K562 (cell line): ENCODE results near the gene PPTC7. TPM values are rescaled to one million over a fixed set of nuclear protein-coding genes. Genes with fewer than 3 reads are reported as not detected.

ENCODE experiments used
- CHD1 ChIP-seq: fragments of 200-600 bp; sonication (generic); IDR thresholded peaks from one replicate; pipeline ENCODE4 v1.6.1; 2012; ENCODE audit warnings: mild to moderate bottlenecking, moderate library complexity, low read length, inconsistent platforms
- HOXB6 ChIP-seq: fragments of 250-450 bp; sonication (Bioruptor Pico); IDR thresholded peaks from 2 replicates; pipeline ENCODE4 v1.5.1; 2022; ENCODE audit warnings: mild to moderate bottlenecking, borderline replicate concordance
- LEF1 ChIP-seq: fragments of 450-650 bp; IDR thresholded peaks from 2 replicates; pipeline ENCODE4 v1.6.1; 2016; ENCODE audit warnings: mild to moderate bottlenecking
- MYNN ChIP-seq, 2 experiments: sonication (generic); formaldehyde crosslinking in 1 of 2; IDR thresholded peaks; 2 replicates each; pipeline versions ENCODE4 v1.5.0 to v1.6.1; 2016 to 2020; ENCODE audit warnings: antibody characterized with exemption in 1 of 2, missing genetic modification reagents in 1 of 2
- NFIC ChIP-seq: fragments of 450-650 bp; IDR thresholded peaks from 2 replicates; pipeline ENCODE4 v1.6.1; 2017; ENCODE audit warnings: mild to moderate bottlenecking, inconsistent platforms
- RAD21 ChIP-seq, 2 experiments: fragments of 250-450 bp in 1 of 2; fragments of 450-650 bp in 1 of 2; sonication (Bioruptor Pico) in 1 of 2; formaldehyde crosslinking in 1 of 2; IDR thresholded peaks in 1 of 2; conservative IDR thresholded peaks in 1 of 2; 2 replicates each; pipeline versions ENCODE4 v1.4.0 to v1.8.0; 2020 to 2022; ENCODE audit warnings: mild to moderate bottlenecking in 2 of 2, moderate library complexity in 1 of 2
- SIX5 ChIP-seq, 2 experiments: IDR thresholded peaks; 2 replicates each; pipeline ENCODE4 v1.6.1; 2011; ENCODE audit warnings: low read length in 2 of 2, borderline replicate concordance in 1 of 2, low read depth in 1 of 2, mild to moderate bottlenecking in 1 of 2, moderate library complexity in 1 of 2; ENCODE audit not compliant: insufficient read depth in 1 of 2
- SMARCC2 ChIP-seq: fragments of 450-650 bp; IDR thresholded peaks from 2 replicates; pipeline ENCODE4 v1.6.1; 2017; ENCODE audit warnings: antibody characterized with exemption, moderate library complexity, mild to moderate bottlenecking, low read depth
- SMC3 ChIP-seq: conservative IDR thresholded peaks from 2 replicates; pipeline ENCODE4 v1.6.1; 2011; ENCODE audit warnings: low read depth, low read length, improper control_type of control experiment; ENCODE audit not compliant: insufficient read depth
- ZNF124 ChIP-seq: sonication (generic); formaldehyde crosslinking; IDR thresholded peaks from 2 replicates; pipeline ENCODE4 v1.8.1; 2022; ENCODE audit warnings: missing genetic modification reagents
- ZNF263 ChIP-seq: sonication (generic); formaldehyde crosslinking; IDR thresholded peaks from 2 replicates; pipeline ENCODE4 v1.8.0; 2022; ENCODE audit warnings: mild to moderate bottlenecking, missing genetic modification reagents, borderline replicate concordance
- polyA plus RNA-seq, 8 experiments: library from polyadenylated mRNA; depleted of rRNA in 4 of 8; stranded (reverse) in 5 of 8; unstranded in 3 of 8; fragments of >200 nt; fragmentation: Nextera tagmentation in 2 of 8; fragmentation: Illumina TruSeq in 1 of 8; extraction: Ambion mirVana in 2 of 8; extraction: Trizol in 1 of 8; gene quantifications; 2 replicates each; pipeline versions ENCODE4 v1.2.1 to v1.2.3, GENCODE V29; 2011 to 2014; ENCODE audit warnings: inconsistent platforms in 1 of 8, missing spikeins in 1 of 8
- total RNA-seq, 7 experiments: library from RNA; depleted of rRNA in 6 of 7; stranded (reverse); fragments of >200 nt in 6 of 7; fragmentation: Illumina TruSeq in 2 of 7; extraction: Trizol in 2 of 7; gene quantifications; 2 replicates each; pipeline versions ENCODE4 v1.2.1 to v1.2.3, GENCODE V29; 2011 to 2021; ENCODE audit warnings: low replicate concordance in 1 of 7
- TF ChIP-seq, protein P1 (sequence below): sonication (generic); formaldehyde crosslinking; IDR thresholded peaks from 2 replicates; pipeline ENCODE4 v1.8.0; 2022; ENCODE audit warnings: mild to moderate bottlenecking, missing genetic modification reagents, borderline replicate concordance
- TF ChIP-seq, protein P2 (sequence below): sonication (generic); formaldehyde crosslinking; IDR thresholded peaks from 2 replicates; pipeline ENCODE4 v1.8.1; 2023; ENCODE audit warnings: mild to moderate bottlenecking, missing genetic modification reagents
- TF ChIP-seq, protein P3 (sequence below): fragments of 450-650 bp; IDR thresholded peaks from 2 replicates; pipeline ENCODE4 v1.6.1; 2017; ENCODE audit warnings: antibody characterized with exemption
- TF ChIP-seq, protein P4 (sequence below): IDR thresholded peaks from 2 replicates; pipeline ENCODE4 v1.6.1; 2016; ENCODE audit warnings: missing genetic modification characterization, missing compliant biosample characterization
- TF ChIP-seq, protein P5 (sequence below): fragments of 450-650 bp; formaldehyde crosslinking; IDR thresholded peaks from 2 replicates; pipeline ENCODE4 v1.4.0; 2020; ENCODE audit warnings: mild to moderate bottlenecking, mixed read lengths

PPTC7 gene
- total and polyA plus RNA-seq, 9 of the 15 experiments (the other 6 are each of a cell fraction or from before 2014, with no cell fraction given), result 2.6 to 23.1 (median 11.9) TPM

DNA sequence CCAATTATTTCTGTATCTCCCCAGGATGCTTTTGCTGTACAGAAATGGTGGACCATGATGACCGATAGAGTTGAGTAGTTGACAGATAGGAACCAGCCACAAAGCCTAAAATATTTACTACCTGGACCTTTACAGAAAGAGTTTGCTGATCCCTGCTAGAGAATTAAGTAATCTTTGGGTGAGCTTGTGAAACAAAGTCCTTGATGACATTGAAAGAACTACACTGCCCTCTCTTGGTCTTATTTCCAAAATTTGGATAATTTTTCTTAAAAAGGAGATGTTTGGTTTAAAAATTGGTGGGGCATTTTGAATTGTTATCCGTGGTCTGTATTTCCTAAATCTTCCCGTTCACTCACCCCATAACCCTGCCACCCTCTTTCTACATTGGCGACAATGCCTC is 17.1 kb upstream of the PPTC7 start (continued):
- TF ChIP-seq MYNN (IDR thresholded peaks at IDR 0.05), result no peak
- TF ChIP-seq MYNN (CRISPR knock-in tag; IDR thresholded peaks at IDR 0.05), result no peak
- peak; percentile 63; the same call in 1 of the 2 replicates for TF ChIP-seq SMC3
- TF ChIP-seq, protein P1, sequence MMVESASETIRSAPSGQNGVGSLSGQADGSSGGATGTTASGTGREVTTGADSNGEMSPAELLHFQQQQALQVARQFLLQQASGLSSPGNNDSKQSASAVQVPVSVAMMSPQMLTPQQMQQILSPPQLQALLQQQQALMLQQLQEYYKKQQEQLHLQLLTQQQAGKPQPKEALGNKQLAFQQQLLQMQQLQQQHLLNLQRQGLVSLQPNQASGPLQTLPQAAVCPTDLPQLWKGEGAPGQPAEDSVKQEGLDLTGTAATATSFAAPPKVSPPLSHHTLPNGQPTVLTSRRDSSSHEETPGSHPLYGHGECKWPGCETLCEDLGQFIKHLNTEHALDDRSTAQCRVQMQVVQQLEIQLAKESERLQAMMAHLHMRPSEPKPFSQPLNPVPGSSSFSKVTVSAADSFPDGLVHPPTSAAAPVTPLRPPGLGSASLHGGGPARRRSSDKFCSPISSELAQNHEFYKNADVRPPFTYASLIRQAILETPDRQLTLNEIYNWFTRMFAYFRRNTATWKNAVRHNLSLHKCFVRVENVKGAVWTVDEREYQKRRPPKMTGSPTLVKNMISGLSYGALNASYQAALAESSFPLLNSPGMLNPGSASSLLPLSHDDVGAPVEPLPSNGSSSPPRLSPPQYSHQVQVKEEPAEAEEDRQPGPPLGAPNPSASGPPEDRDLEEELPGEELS (CRISPR knock-in tag), result no peak
- no peak for TF ChIP-seq ZNF124 (CRISPR knock-in tag)
- TF ChIP-seq, protein P2, sequence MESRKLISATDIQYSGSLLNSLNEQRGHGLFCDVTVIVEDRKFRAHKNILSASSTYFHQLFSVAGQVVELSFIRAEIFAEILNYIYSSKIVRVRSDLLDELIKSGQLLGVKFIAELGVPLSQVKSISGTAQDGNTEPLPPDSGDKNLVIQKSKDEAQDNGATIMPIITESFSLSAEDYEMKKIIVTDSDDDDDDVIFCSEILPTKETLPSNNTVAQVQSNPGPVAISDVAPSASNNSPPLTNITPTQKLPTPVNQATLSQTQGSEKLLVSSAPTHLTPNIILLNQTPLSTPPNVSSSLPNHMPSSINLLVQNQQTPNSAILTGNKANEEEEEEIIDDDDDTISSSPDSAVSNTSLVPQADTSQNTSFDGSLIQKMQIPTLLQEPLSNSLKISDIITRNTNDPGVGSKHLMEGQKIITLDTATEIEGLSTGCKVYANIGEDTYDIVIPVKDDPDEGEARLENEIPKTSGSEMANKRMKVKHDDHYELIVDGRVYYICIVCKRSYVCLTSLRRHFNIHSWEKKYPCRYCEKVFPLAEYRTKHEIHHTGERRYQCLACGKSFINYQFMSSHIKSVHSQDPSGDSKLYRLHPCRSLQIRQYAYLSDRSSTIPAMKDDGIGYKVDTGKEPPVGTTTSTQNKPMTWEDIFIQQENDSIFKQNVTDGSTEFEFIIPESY, result no peak
- TF ChIP-seq, protein P3, sequence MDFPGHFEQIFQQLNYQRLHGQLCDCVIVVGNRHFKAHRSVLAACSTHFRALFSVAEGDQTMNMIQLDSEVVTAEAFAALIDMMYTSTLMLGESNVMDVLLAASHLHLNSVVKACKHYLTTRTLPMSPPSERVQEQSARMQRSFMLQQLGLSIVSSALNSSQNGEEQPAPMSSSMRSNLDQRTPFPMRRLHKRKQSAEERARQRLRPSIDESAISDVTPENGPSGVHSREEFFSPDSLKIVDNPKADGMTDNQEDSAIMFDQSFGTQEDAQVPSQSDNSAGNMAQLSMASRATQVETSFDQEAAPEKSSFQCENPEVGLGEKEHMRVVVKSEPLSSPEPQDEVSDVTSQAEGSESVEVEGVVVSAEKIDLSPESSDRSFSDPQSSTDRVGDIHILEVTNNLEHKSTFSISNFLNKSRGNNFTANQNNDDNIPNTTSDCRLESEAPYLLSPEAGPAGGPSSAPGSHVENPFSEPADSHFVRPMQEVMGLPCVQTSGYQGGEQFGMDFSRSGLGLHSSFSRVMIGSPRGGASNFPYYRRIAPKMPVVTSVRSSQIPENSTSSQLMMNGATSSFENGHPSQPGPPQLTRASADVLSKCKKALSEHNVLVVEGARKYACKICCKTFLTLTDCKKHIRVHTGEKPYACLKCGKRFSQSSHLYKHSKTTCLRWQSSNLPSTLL, result no peak
- TF ChIP-seq LEF1, result no peak
- TF ChIP-seq HOXB6 (CRISPR knock-in tag), result no peak
- no peak for TF ChIP-seq SMARCC2
- TF ChIP-seq, protein P4, sequence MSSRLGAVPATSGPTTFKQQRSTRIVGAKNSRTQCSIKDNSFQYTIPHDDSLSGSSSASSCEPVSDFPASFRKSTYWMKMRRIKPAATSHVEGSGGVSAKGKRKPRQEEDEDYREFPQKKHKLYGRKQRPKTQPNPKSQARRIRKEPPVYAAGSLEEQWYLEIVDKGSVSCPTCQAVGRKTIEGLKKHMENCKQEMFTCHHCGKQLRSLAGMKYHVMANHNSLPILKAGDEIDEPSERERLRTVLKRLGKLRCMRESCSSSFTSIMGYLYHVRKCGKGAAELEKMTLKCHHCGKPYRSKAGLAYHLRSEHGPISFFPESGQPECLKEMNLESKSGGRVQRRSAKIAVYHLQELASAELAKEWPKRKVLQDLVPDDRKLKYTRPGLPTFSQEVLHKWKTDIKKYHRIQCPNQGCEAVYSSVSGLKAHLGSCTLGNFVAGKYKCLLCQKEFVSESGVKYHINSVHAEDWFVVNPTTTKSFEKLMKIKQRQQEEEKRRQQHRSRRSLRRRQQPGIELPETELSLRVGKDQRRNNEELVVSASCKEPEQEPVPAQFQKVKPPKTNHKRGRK, result no peak
- no peak for TF ChIP-seq SIX5 (IDR thresholded peaks at IDR 0.05; ENCODE audit: borderline replicate concordance in 1 of 2, insufficient read depth in 1 of 2, low read depth in 1 of 2, low read length in 2 of 2)
- TF ChIP-seq, protein P5, sequence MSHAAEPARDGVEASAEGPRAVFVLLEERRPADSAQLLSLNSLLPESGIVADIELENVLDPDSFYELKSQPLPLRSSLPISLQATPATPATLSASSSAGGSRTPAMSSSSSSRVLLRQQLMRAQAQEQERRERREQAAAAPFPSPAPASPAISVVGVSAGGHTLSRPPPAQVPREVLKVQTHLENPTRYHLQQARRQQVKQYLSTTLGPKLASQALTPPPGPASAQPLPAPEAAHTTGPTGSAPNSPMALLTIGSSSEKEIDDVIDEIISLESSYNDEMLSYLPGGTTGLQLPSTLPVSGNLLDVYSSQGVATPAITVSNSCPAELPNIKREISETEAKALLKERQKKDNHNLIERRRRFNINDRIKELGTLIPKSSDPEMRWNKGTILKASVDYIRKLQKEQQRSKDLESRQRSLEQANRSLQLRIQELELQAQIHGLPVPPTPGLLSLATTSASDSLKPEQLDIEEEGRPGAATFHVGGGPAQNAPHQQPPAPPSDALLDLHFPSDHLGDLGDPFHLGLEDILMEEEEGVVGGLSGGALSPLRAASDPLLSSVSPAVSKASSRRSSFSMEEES (CRISPR knock-in tag), result no peak
- peak; percentile 50 for TF ChIP-seq NFIC
- TF ChIP-seq ZNF263 (CRISPR knock-in tag), result no peak
- TF ChIP-seq RAD21 (CRISPR knock-in tag; conservative IDR thresholded peaks at IDR 0.05 in 1 of 2, IDR thresholded peaks at IDR 0.05 in 1 of 2), result peak; percentile 86 to 94
- no peak for TF ChIP-seq CHD1
